Mammary epithelial cell (primary cell): ENCODE data around the gene INPP5A.

Experiments used
- EZH2 ChIP-seq: IDR thresholded peaks from 2 replicates; pipeline ENCODE4 v1.6.1; 2012; ENCODE audit warnings: low read length, inconsistent platforms, borderline replicate concordance
- TF ChIP-seq, protein P1 (sequence below), 2 donors: IDR thresholded peaks in 1 of 2; conservative IDR thresholded peaks in 1 of 2; 2 replicates each; pipeline ENCODE4 v1.5.1; 2011 to 2012; ENCODE audit warnings: inconsistent platforms in 2 of 2, low read length in 2 of 2, mild to moderate bottlenecking in 2 of 2, control low read depth in 1 of 2, low read depth in 1 of 2; ENCODE audit not compliant: insufficient read depth in 1 of 2; ENCODE audit errors: extremely low read depth in 1 of 2

DNA sequence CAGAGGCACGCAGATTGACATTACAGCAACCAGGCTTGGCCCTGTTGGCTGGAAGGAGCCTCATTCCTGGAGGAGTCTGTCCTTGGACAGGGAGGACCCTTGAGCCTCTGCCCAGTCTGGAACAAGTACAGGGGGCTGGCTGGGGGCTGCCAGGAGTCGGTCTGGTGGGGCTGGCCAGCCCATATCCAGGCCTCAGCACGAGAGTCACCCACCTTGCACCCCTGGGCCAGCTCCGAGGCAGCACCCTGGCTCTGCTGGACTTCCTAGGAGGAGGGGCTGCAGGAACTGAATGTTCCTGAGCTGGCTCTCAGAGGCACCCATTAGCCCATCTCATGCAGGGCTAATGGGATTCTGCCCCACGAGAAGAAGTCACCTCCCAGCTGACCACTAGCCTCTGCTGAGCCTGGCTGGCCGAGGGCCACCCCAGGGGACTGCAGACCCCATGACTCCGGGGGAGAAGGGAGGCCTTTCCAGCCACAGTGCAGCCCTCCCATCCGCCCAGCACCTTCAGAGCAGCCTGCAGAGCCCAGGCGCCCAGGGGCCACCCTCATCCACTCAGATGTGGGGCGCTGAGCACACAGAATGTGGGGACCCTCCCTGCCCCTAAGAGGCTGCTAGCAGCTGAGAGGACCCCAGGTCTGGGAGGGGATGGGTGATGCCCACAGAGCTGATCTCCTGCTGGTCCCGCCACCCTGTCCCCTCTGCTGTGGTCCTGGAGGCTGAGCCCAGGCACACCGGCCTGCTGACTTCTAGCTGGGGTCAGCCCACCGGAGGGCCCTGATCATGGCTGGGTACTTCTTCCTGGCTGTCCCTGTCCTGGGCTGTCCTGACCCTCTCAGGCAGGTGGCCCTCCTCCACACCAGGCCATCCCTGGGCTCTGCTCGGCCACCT, 14.8 kb upstream of the INPP5A start:
- TF ChIP-seq, protein P1, sequence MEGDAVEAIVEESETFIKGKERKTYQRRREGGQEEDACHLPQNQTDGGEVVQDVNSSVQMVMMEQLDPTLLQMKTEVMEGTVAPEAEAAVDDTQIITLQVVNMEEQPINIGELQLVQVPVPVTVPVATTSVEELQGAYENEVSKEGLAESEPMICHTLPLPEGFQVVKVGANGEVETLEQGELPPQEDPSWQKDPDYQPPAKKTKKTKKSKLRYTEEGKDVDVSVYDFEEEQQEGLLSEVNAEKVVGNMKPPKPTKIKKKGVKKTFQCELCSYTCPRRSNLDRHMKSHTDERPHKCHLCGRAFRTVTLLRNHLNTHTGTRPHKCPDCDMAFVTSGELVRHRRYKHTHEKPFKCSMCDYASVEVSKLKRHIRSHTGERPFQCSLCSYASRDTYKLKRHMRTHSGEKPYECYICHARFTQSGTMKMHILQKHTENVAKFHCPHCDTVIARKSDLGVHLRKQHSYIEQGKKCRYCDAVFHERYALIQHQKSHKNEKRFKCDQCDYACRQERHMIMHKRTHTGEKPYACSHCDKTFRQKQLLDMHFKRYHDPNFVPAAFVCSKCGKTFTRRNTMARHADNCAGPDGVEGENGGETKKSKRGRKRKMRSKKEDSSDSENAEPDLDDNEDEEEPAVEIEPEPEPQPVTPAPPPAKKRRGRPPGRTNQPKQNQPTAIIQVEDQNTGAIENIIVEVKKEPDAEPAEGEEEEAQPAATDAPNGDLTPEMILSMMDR (conservative IDR thresholded peaks at IDR 0.05 in 1 of 2, IDR thresholded peaks at IDR 0.05 in 1 of 2; ENCODE audit: extremely low read depth in 1 of 2, insufficient read depth in 1 of 2, low read depth in 1 of 2, low read length in 2 of 2), result no peak
- TF ChIP-seq EZH2, result no peak
